Non-pigmented ciliary epithelial cell (primary cell): ENCODE measurements around the gene RUSC2.
"Not testable (repeated sequence)": the region's sequence is repeated elsewhere in the genome, so short reads cannot be mapped to it uniquely, and the experiment has no call there.

Source experiments
- DNase-seq: peaks from one replicate; pipeline ENCODE4 v3.0.0-alpha.2; 2010; ENCODE audit warnings: low read depth

RUSC2 gene

DNA sequence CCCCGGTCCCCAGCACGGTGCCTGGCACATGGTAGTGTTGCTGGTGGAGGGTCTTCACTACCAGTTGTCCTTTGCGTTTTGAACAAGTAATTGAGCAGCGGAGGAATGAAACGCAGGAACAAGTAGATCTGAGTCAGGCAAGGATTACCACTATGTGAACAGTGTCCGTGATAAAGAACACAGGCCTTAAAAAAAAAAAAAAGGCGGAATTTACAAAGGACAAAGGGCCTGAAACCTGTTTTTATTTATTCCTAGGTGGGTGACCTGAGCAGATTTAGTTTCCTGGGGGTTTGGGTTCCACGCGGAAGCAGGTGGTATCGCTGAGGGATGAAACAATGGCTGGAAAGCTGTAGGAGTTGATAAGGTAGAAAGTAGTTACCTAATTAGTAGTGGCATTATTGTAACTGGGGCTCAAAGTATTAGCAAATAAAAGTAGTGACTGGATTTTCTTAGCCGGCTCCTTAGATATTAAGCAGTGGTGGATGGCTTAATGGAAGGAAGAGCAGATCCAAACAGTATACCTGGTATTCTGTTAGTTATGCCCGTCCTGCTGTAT is 1.1 kb downstream of the RUSC2 start:
- no peak for DNase-seq

DNA sequence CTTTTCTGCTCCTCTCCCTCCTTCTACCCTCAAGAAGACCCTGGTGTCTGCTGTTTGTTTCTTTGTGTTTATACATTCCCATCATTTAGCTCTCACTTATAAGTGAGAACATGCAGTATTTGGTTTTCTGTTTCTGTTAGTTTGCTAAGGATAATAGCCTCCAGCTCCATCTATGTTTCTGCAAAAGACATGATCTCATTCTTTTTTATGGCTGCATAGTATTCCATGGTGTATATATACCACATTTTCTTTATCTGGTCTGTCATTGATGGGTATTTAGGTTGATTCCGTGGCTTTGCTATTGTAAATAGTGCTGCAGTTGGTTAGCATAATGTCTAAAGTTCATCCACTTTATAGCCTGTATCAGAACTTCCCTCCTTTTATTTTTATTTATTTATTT is 3.2 kb downstream of the RUSC2 start:
- not testable (repeated sequence) for DNase-seq

DNA sequence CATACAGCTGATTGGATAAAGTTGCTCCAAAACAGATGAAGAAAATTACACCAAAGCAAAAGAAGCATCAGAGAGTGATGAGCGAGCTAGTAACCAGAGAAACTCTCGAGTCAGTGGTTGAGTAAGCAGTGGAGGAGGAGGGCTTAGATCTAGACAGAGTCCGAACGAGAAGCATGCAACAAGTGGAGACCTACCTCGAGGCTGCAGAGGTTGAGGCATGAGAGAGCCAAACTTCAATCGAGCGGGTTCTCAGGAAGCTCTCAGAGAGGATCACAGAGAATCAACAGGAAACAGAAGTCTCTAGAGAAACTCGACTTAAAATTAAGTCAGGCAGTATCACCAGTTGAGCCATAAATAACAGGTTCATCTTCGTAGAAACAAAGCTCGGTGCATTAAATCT is 6.1 kb downstream of the RUSC2 start:
- DNase-seq = no peak

DNA sequence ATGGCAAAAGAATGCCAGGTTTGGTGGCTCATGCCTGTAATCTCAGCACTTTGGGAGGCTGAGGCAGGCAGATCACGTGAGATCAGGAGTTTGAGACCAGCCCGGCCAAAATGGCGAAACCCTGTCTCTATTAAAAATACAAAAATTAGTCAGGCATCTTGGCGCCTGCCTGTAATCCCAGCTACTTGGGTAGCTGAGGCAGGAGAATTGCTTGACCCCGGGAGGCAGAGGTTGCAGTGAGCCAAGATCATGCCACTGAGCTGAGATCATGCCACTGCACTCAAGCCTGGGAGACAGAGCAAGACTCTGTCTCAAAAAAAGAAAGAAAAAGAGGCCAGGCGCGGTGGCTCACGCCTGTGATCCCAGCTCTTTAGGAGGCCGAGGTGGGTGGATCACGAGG is 8.3 kb downstream of the RUSC2 start:
- not testable (repeated sequence) for DNase-seq

DNA sequence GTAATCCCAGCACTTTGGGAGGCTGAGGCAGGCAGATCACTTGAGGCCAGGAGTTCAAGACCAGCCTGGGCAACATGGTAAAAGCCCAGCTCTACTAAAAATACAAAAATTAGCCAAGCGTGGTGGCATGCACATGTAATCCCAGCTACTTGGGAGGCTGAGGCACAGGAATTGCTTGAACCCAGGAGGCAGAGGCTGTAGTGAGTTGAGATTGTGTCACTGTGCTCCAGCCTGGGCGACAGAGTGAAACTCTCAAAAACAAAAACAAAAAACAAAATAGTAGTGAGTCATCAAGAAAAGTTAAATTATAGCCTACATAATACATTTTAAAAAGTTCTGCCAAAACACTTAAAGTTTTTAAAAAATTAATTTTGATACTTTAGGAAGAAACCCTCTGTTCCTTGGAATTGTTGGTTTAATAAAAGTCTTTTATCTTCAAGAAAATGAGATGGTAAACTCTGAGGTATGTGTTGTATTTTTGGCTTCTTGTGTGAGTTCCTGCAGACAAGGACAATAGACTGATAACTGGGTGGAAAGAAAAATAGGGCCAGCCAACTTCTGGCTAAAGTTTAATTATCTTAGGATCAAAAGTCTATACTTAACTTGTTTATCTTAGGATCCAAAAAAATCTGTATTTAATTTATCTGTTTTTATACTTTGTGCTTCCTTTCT is 9.3 kb downstream of the RUSC2 start:
- no peak for DNase-seq

DNA sequence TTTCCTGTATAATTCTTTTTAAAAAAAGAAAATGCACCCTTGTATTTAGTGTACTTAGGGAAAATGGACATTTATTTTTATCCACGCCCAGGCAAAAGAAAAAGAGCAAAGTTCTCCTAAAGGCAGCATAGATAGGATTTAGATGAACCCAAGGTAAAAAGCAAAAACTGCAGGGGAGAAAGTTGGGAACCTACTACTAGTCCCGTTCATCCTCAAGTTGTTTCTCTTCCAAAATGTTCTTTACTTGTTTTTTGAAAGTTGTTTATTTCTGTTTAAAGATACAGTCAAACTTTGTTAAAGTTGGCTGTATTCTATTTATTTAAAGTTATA is 9.8 kb downstream of the RUSC2 start:
- no peak for DNase-seq

DNA sequence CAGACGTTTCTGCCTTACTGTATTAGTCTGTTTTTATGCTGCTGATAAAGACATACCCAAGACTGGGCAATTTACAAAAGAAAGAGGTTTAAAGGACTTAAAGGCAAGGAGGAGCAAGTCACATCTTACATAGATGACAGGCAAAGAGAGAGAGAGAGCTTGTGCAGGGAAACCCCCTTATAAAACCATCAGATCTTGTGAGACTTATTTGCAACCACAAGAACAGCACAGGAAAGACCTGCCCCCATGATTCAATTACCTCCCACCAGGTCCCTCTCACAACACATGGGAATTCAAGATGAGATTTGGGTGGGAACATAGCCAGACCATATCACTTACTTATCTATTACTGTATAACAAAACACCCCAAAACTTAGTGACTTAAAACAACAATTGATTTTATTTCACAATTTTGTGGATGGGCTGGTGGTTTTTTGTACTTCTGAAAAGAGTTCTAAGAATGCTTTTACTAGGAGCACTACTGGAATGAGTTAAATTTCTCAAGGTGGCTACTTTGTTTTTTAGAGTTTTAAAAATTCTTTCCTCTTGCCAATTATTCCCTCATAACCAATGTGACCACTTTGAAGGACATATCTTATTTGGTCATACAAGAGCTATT is 10.3 kb downstream of the RUSC2 start:
- DNase-seq = no peak

DNA sequence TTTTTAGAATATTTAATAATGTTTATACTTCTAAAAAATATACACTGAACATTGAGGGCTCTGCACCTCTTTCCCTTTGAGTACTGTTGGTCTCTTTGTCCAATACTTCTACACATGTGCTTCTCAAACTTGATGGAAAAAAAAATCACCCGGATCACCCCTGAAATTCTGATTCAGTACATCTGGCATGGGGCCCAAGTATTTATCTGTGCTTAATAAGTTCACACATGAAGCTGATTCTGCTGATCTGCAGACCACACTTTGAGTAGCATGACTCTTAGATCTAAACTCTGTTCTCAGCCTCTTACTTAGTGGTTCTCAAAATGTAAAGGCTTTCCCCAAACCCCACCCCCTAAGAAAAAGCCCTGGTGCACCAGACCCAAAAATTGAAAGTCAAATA is 12.0 kb downstream of the RUSC2 start:
- no peak for DNase-seq

DNA sequence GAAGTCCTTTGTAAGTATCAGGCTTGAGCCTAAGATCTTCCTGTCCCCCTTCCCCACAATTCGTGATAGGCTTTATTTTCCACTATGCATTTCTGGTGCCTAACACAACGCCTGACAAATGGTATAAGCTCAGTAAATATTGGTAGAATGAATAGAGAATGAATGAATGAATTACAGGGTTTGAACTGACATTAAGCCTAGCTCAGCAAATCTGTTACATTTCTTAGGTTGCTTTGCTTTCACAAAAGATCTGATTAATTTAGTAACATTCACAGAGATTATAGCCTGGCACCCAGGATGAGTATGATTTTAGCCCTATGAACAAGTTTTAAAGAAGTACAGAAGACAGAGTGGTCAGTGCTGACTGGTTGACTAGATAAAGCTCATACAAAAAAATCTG is 16.4 kb downstream of the RUSC2 start:
- no peak for DNase-seq

DNA sequence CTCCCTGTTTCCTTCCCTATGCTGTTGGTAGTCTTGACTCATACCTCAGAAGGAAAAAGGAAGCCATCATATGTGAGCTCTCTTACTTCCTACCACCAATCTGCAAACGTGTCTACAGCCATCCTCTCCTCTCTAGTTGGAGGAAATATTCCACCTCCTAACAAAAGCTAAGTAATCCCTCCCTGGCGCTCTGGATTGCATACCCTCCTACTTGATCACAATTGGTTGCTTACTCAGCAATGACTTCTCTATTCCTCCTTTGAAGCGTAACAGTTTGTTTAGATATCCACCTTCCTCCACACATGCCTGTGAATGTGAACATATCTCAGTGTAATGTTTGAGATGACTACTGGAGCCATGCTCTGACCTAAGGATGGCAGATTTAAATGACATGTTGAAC is 18.2 kb downstream of the RUSC2 start:
- no peak for DNase-seq

DNA sequence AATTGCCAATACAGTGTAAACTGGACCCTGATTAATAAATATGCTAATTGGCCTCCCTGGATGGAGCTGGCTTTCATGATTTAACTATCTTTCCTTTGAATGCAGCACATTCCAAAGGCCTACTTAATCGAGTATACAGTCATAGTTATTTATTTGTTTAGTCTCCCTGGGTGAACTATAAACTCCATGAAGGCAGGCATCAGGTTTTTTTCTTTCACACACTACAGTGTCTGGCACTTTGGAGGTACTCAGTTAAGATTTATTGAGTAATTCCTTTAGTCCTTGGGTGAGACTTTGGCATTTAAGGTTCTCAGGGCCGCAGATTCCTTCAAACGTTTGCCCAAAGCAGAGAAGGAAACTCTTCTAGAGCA is 20.5 kb downstream of the RUSC2 start:
- no peak for DNase-seq

DNA sequence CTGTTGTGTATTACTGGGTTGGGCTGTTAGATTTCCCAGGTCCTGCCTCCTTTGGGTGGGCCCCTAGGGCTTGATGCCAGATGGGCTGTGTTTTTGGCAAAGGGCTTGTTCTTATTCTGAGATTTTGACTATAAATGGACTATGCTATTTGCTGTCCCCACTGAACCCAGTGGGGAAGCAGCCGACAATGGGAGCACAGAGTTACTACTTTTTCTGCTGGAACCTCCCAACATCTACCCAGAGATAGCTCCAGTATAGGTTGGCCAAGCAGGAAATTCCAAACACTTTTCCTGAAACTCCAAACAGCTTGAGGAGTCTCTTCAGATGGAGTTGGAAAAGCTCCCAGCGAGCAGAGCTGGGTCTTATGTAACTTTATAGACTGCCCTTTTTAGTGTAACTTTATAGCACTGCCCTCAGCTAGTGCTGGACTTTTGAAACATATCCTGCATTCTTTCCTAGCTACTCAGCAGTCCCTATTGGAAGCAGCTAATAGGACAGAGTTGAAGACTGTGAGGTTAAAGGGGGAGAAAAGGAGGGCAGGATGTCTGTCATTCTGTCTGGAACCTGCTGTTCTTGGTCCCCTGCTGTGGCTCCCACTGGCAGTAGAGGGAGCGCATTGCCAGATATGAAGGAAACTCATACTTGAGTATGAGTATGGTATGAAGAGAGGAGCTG is 21.0 kb downstream of the RUSC2 start:
- no peak for DNase-seq

DNA sequence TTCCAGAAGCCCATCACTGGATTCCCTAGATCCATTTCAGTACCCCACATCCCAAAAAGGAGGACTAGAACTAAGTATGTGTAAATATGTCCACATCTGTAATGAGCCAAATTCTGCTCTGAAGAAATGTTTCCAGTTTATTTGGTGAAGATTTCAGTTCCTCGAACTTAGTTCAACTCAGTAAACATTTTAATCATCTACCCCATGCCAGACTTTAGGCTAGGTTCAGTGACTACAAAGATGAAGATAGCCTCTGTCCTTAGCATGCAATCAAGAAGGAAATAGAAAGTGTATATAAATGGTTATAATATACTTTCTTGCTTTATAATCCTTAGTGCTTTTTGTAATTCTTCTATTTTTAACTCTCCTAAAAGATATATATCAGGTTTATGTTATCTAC is 21.5 kb downstream of the RUSC2 start:
- no peak for DNase-seq

DNA sequence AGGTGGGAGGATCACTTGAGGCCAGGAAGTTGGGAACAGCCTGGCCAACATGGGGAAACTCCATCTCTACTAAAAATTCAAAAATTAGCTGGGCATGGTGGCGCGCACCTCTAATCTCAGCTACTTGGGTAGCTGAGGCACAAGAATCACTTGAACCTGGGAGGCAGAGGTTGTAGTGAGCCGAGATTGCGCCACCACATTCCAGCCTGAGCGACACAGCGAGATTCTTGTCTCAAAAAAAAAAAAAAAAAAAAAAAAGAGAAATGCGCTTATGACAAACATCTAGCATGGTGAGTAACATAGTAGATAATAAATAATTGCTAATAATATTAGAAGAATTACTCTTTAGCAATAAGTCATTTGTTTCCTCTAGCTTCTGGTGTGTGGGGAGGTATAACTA is 25.9 kb downstream of the RUSC2 start:
- no peak for DNase-seq

DNA sequence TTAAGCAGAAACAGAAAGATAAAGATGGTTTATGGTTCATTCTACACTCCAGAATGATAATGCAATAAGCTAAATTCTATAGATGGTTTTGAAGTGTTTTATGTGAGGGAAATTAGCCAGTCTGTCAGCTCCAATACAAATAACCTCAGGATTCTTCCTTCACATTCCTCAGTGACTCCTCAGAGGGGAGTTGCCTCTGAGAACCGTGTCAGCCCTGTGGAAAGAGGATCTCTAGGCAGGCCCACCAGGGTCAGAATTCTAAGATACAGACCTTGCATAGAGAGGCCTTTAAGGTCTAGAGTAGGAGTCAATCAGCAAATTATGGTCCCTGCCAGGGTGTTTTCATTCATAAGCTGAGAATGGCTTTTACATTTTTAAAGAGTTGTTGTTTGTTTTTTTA is 26.6 kb downstream of the RUSC2 start:
- DNase-seq = no peak

DNA sequence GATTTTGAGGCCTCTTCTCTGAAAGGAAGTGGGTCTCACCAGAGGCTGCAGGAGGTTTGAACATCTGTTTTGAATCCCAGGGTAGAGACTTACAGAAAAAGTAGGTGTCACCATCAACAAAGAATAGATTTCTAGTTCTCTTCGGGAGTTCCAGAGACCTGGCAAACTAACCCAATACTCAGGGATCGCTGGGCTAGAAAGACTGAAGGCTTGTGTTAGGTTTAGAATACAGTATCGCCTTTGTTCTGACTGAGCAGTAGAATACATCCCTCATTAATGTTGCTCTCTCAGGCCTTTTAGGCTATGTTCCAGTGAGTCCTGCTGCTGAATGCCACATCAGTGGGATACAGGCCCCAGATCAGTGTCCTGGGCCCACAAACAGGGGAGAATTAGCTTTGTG is 27.2 kb downstream of the RUSC2 start:
- DNase-seq = no peak

DNA sequence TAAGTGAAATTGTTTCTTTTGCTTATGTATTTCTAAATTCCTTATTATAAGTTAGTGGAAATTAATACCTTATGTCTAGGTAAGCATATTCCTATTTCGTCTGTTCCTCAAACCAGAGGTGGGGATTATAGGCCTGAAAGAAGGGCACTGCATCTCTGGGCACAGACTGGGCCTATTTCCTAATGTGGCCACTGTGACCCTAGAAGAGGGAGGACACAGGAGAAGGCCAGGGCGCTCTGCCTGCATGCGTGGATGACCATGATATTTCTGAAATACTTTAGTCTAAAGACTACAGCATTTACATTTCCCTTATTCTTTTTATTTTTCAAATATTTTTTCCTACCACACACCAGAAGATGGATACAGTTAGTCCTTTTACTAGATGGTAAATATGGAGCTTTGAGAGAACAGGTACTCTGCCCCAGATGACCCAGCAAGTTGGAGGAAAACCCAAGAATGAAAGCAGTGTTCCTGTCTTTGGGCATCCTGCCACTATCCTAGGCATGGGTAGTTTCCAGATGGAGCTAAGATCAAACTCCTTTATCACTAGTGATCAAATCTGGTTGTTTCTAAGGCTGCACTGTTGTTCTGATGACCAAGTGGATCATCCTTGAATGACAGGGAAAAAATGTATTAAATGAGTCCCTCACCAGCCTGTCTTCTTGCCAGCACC is 27.8 kb downstream of the RUSC2 start:
- DNase-seq = no peak

DNA sequence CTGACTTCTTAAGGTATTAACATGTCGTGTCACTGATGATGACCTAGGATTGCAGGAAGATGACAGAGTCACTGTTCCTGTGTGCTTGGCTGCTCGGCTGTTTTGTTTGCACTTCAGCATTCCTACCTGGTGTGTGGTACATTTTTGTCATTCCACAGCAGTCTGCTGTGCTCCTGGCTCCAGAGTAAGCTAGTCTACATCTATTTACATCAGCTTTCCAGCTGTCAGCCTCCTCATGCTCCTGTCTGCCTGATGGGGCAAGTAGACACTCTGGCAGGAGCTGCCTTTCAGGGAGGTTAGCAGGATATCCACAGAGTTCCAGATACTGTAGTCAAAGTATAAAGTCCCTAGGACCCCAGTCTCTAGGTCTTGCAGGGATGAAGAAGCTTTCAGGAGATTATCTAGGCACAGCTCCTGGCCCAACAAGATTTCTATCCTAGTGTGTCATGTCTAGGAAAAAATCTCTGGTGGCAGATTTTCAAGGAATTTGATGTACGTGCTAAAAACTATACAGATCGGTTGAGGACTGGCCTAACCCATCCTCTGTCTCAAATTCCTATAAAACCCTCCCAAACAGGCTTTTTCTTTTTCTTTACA is 28.4 kb downstream of the RUSC2 start:
- peak; percentile 92 for DNase-seq

DNA sequence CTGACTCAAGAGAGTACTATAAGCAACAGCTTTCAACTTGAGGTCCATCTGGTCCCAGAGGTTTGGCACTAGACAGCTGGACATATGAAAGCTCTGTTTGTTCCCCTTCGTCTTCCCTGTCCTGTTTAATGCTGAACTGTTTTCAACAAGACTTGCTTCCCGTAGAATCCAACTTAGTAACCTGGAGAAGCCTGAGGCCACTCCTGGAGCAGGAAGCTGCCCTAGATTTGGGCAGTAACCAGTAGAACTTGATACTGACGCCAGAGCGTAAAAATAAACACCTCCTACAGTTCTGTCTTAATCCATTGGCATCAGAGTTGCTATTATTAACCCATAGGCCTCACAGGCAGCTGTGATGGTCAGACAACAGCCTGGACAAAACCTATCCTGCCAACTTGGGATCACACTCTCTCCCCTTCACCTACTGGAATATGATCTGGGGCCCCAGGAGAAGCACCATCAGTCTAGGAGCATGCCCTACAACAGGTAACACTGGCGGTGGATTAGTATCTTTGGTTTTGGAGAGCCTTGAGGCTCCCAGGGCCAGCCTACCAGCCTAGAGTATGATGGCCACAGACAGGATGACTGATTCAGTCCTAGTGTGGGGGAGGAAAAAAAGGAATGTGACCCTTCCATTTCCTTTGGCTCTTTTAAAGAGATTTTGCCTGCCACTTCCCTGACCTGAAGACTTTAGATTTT is 29.2 kb downstream of the RUSC2 start:
- DNase-seq = no peak

DNA sequence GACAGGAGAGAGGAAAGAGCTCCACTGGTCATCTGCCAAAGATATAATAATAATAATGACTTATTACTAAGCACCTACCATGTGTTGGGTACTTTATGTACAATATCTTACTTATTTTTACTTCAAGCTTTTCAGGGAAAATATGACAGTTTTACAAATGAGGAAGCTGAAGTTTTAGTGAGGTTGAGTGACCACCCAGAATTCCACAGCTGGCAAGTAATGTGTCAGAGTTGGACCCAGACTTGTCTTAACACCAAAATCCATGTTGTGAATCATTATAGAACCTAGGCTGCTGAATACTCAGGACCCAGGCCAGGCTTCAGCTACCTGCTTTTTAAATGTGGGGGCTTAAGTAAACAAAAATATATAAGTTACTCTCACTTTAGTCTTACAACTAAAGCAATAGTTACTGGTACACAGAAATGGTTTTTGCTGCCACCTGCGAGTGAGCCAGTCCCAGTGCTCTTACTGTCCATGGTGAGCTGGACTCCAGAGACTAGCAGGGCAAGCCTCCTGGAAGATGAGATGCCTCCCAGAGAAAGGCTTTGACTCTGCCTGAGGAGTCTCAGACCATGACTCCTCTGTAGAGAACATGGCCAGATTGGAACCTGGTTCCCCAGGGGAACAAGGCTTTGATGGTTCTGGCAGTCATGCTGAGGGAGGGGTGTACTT is 29.9 kb downstream of the RUSC2 start:
- DNase-seq = no peak

DNA sequence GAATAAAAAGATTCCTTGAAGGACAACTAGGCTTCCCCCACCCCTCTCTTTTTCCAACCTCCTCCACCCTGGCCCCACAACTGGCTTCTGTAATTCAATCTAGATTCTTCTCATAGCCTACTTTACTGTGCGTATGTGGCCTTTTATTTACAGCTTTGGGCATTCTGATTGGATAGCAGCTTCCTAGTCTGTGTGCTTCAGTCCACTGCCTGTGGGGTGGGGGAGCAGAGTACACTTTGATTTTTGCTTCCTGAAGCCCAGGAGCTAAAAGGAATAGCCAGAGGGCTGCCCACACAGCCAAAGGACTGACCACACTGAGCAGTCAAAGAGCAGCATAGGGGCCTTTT is 30.4 kb downstream of the RUSC2 start:
- DNase-seq = no peak

DNA sequence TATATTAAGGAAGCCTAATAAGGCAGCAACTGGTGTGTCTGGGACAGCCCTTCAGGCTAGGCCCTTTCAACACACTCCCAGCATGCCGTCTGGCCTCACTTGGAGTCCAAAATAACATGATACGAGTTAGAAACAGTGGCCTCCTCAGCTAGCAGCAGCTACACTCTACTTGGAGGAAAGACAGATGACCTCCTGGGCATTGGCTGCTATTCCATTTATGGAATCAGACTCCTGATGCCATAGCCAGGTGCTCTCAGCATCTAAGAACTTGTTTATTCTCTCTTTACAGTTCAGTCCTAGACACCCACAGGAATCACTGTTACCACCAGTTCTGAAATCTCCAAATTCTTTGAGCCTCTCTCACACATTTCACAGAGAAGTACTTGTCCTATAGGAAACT is 31.8 kb downstream of the RUSC2 start:
- DNase-seq = no peak
